GM12892 (cell line): ENCODE measurements around the gene TTC38.

Source experiments
- POLR2A ChIP-seq: IDR thresholded peaks from 2 replicates; pipeline ENCODE4 v1.6.1; 2011; ENCODE audit warnings: low read depth, low read length, control low read depth
- POLR2AphosphoS5 ChIP-seq: IDR thresholded peaks from 2 replicates; pipeline ENCODE4 v1.6.1; 2011; ENCODE audit warnings: low read depth, low read length, control low read depth
- TAF1 ChIP-seq: IDR thresholded peaks from 2 replicates; pipeline ENCODE4 v1.6.1; 2011; ENCODE audit warnings: low read depth, mild to moderate bottlenecking, control low read depth, low read length, borderline replicate concordance

DNA sequence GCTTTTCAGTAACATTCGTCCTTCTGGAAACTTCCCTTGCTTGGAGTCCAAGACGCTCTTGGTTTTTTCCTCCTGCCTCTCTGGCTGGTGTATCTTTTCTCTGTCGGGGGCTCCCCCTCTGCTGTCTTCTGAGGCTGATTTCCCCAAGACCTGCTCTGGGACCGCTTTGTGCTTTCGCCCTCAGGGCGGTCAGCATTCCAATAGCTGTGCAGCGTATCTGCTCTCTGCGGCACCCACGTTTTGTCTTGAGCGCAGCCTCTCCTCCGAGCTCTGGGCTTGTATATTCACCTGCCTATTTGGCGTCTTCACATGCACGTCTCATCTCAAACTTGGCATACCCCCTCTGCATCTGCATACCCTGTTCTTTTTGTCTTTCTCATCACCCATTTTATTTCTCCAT lies 31.3 kb downstream of the TTC38 start:
- no peak for TF ChIP-seq POLR2A
- no peak for TF ChIP-seq TAF1
- no peak for TF ChIP-seq POLR2AphosphoS5
